ENCODE measurements around the gene FAM136A.
"Not testable (repeated sequence)": the region's sequence is repeated elsewhere in the genome, so short reads cannot be mapped to it uniquely, and the experiment has no call there.

FAM136A gene

DNA sequence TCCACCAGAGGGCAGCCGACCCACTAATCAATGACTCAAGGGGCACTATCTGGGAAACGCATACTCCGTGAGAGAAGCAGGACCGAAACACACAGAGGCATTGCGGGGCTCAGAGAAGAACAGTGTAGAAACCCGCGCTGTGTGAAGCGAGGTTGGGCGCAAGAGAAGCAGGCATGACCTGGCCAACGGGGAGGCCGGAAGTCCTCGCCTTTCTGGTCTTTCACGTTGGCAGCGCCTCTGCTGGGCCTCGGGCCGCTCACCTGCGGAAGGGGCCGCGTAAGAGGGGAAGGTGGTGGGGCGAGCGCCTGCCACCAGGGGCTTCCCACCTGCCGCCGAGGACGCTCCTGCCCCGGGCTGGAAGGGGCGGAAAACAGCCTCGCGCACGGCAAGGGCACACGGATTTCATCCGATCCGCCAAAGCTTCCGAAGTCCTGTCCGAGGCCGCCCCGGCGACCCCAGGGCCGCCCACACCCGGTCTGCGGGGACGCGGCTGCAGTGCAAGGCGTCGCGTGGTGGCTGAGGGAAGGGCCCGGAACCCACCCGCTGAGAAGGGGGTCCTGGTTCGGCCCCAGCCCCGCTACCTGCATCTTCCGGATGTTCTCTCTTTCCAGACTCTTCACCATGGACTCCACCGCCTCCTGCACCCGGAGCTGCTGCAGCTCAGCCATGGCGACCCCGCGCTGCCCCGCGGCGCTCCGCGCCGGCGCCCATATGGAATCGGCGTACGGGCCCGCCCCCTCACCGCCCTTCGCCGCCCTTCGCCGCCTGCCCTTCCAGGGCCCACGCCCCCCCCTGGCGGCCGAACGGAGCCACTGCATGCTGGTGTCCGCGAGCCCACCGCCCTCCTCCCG is at the start of gene FAM136A:
FAM136A (minus strand) TSS at position 724 of the 851 bp plus-strand sequence; CDS start at position 668, 56 bp downstream.
- peak; percentile 72 for DNase-seq (ENCODE audit: low spot score)

DNA sequence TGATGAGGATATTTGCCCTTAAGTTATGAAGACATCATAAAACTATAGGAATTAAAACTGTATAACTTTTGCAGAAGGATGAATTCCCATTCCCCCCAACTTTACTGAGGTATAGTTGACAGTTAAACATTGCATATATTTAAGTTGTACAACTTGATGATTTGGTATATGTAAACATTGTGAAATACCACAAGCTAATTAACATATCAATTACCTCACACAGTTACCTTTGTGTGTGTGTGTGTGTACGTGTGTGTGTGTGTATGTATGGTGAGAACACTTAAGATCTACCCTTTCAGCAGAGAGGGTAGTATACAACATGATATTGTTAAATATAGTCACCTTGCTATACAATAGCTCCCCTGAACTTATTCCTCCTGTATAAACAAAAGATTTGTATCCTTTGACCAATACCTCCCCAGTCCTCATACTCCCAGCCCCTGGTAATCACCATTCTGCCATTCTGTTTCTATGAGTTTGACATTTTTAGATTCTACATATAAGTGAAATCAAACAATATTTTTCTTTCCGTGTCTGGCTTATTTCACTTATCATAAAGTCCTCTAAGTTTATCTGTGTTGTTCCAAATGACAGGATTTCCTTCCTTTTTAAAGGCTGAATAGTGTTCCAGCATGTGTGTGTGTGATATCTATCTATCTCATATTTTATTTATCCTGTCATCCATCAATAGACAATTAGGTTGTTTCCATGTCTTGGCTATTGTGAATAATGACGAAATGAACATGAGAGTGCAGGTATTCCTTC is 48.2 kb upstream of the FAM136A start:
- no peak for DNase-seq (ENCODE audit: low spot score)

DNA sequence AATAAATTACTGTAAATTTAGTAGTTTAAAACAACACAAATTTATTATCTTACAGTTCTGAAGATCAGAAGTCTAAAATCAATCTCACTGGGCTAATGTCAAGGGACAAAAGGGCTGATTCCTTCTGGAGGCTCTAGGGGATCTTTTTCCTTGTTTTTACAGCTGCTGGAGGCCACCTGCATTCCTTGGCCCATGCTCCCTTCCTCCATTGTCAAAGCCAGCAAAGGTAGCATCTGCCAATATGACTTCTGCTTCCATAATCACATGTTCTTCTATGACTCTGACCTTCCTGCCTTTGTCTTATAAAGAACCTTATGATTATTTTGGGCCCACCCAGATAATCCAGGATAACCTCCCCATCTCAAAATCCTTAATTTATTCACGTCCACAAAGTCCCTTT is 46.0 kb upstream of the FAM136A start:
- no peak for DNase-seq (ENCODE audit: low spot score)

DNA sequence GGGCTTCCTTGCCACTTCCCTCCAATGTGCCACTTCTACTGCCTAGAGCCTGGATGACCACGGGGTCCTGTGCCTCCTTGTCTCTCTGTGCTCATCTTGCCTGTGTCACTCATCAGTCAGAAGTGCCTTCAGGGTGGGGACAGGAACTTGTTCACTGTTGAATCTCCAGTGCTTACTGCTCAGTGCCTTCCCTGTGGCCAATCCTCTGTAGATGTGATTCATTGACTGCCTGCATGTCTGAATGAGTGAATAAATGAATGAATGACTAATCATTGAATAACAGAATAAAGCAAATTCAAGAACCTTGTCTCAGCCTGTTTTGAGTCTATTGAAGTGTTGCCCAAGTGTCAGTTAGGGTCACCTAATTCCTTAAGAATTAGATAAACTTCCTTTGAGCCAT is 42.3 kb upstream of the FAM136A start:
- peak; percentile 67 for DNase-seq (ENCODE audit: low spot score)

DNA sequence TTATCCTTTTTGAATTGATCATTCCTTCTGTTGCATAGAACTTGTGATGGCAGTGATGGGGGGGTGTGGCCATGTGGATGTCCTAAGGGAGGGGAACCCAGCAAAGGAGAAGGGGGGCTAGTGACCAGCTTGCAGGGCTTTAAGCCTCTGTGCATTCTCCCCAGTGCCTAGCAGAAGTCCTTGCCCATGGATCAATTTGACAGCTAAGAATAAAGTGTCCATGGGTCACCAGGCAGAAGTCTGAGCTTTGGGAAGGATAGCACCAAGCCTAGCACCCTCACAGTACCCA is 39.6 kb upstream of the FAM136A start:
- no peak for DNase-seq (ENCODE audit: low spot score)

DNA sequence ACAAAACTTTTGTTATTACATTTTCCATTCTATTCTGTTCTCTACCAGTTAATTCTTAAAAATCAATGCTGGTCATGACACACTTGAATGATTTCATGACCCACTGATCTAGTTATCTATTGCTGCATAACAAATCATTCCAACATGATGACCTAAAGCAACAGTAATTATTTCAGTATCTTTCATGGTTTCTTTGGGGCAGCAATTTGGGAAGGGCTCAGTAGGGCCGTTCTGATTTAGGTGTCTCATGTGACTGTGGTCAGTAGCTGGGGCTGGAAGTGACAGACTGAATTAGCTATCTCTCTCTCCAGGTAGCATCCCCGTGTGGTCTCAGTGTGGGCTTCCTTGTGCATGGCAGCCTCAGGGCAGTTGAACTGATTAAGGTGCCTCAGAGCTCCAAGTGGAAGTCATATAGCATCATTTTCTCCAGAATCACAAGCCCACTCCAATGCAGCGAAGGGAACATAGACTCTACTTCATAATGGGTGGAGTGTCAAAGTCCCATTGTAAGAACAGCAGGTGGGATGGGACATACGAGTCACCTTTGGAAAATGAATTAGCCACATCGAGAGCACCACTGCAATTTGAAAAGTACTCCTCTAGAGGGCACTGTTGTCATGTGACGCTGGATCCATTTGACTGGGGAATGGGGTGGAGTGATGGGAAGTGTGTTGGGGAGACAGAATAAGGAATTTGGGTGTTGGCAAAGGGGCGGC is 39.1 kb upstream of the FAM136A start:
- DNase-seq (ENCODE audit: low spot score) = peak; percentile 55

DNA sequence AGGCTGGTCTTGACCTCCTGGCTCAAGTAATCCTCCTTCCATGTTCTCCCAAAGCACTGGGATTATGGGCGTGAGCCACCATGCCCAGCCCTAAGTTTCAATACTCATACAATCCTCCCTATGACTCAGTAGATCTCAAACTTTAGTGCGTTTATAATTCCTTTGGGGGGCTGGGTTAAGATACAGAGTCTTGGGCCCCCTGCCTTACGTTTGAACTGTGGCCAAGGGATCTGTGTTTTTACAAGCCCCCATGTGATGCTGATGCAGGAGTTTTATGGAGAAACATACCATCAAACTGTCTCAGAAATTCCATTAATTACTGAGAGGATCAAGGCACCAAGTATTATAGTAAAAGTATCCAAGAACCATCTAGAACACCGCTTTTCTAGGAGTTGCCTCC is 38.2 kb upstream of the FAM136A start:
- DNase-seq (ENCODE audit: low spot score) = no peak

DNA sequence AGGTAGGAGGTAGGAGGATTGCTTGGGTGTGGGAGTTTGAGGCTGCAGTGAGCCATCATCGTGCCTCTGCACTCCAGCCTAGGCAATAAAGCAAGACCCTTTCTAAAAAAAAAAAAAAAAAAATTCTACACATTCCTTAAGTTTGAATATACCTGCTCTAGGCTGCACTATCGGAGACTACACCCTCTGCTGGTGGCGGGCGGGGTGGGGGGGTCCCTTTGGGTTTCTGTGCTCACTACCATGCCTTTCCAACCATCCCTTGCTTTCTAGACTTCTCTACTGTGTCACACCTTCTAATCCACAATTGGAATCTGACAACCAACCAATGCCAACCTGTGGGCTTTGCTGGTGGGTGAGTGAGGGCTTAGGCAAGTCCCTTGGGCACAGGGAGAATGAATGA is 34.7 kb upstream of the FAM136A start:
- DNase-seq (ENCODE audit: low spot score) = no peak

DNA sequence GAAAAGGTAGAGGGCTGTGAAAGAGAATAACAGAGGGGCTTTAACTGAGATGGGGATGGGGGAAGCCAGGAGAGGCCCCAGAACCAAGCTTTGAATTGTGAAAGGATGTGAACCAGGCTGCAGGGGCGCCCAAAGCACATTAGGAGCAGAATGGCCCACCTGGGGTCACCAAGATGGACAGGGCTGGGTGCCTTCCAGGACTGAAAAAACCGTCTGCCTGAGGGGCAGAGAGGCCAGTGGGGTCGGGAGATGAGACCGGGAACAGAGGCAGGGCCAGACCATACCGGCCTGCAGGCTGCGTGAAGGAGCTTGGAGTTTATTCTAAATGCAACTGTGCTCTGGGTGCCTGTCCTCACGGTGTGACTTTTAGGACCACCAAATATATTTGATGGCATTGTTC is 29.1 kb upstream of the FAM136A start:
- DNase-seq (ENCODE audit: low spot score) = no peak

DNA sequence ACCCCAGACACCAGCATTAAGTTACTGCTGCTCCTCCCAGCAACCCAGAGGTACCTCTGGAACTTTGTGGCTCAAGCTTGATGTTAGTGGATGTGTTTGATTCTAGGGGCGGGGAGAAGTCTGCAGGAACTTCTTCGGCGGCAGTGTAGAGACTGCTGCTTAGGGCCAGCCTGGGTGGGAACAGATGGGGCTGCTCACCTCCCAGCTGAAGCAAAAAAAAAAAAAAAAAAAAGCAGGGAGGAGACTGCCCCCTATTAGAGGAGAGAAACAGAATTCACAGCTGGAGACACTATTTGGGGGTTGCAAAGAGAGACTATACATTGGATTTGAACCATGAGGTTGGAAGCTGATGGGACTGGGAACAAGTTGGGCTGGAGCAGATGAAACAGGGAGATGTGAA is 28.6 kb upstream of the FAM136A start:
- no peak for DNase-seq (ENCODE audit: low spot score)

DNA sequence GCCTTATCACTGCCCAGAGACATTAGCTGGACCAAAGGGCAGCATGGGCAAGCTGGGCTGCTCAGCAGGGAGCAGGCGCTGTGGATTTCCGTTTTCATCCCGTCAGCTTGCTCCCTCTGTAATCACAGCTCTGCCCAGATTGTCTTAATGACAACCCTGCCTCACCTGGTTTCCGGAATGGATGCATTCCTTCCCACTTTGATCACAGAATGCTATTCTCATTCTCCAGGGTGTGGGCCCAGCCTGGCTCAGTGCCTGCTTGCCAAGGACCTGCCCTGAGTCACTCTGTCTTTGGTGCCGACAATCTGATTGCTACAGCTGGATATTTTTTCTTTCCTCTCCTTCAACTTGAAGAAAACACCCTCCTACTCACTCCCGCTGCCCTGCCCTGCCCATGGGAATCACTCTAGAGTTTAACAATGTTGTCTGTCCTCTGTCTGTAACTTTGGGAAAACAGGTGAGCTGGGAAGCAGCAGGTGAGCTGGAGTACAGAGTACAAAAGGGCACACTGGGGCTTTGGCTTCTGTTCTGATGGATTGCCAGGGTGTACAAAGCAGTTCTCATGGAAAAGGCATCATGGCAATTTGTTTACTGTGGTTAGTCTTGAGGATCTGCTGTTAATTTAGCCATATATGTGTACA is 27.2 kb upstream of the FAM136A start:
- DNase-seq (ENCODE audit: low spot score) = no peak

DNA sequence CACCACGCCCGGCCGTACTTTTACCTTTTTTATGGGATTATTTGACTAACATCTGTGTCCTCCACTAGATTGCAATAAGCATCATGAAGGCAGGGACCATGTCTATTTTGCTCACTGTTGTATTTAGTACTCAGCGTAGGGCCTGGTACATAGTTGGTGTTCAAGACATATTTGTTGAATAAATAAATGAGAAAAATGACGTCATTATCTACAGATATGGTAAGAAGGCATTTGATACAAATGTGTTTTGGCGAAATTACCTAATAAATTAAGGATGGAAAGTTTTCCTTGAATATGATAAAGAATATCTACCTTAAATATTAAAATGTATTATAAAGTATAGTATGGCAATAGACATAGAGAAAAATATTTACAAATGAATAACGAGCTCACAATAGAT is 24.0 kb upstream of the FAM136A start:
- DNase-seq (ENCODE audit: low spot score) = no peak

DNA sequence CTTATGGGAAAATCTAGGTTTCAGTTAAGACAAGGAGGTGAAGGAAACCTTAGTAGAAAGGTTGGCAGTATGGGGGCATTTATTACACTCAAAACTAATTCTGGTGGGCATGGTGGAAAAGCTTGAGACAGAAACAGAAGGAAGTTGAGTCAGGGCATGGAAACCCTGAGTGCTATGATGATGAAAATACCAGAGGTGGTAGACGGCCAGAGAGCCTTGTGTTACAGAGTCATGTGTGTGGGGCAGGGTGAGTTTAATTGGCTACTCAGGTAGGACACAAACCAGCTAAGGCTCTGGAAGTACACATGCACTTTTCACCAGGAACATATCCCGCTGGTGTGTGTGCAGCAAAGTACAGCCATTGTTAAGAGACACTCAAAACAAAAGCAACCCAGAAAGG is 20.7 kb upstream of the FAM136A start:
- no peak for DNase-seq (ENCODE audit: low spot score)

DNA sequence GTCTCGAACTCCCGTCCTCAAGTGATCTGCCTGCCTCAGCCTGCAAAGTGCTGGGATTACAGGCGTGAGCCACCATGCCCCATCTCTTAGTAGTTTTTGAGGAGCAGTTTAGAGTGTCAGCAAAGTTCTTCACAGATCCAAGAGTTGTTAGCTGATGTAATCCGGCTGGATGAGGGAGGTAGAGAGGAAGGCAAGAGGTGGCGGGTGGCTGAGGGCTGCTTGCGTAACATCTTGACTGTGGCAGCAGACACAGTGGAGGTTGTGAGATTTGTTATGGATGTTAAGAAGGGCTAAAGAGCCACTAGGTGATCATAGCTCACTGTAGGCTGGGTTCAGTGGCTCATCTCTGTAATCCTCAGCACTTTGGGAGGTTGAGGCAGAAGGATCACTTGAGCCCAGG is 19.5 kb upstream of the FAM136A start:
- no peak for DNase-seq (ENCODE audit: low spot score)

DNA sequence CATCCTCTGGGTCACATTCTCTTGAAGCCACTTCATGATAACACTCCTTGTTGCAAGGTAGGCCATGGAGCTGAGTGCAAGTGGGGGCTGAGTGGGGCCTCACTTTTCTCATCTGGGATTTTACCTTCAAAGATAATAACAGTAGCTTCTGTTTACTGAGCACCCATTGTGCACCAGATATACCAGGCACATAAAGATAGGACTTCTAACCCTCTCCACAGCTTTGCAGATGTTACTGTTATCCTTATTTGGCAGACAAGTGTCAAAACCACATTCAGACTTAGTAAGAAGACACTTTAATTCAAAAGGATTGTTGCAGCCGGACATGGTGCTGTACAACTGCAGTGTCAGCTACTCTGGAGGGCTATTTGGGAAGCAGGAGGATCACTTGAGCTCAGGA is 12.8 kb upstream of the FAM136A start:
- DNase-seq (ENCODE audit: low spot score) = no peak

DNA sequence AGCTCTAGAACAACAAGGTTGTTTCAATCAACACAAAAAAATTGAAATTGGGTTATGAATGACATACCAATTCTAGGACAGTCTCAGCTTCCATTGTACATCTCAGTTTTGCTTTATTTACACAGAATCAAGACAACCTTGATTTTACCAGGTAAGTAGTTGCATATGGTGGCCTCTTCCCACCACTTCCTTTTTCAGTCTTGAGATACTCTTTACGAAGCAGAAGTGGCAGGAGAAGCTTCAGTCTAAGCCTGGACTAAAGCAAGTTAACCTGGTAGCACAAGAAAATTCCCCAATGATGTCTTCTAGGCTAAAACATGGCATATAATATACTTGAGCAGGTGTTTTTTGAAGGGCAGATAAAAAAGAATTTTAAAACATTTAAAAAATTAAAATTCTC is 10.7 kb upstream of the FAM136A start:
- no peak for DNase-seq (ENCODE audit: low spot score)

DNA sequence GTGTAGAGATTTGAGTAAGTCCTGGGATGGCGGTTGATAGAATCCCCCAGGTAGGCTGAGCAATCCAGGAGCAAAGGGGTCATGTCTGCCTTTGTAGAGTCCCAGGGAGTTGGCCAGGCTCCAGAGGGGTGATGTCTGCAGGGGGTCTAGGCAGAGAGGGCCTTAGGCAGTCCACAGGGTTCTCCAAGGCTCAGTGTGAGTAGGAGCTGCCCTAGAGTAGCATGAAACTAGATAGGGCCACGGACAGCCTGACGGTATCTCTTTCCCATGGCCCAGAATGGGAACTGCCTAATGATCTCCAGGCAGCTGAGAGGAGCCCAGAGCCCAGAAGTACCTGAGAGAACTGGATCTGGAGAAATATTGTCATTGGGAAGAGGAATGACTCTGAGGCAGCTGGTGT is 9.0 kb upstream of the FAM136A start:
- DNase-seq (ENCODE audit: low spot score) = no peak

DNA sequence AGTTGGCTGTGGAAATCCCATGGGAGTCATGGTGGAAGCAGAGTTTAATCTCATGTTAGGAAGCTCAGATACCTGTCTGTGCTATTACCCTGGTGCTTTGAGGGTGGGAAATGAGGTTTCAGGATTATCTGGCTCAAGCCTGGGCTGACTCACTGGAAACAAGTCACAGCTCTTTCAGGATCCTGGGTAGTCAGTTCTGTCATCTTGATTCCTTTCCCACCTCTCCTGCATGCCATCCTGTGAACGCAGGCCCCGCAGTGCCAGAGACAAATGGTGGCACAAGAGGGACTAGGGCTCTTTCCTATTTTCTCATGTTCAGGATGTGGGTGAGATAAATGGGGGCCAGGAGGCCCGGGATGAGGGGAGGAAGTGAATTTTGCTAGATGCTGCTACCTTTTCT is 3.7 kb upstream of the FAM136A start:
- no peak for DNase-seq (ENCODE audit: low spot score)

DNA sequence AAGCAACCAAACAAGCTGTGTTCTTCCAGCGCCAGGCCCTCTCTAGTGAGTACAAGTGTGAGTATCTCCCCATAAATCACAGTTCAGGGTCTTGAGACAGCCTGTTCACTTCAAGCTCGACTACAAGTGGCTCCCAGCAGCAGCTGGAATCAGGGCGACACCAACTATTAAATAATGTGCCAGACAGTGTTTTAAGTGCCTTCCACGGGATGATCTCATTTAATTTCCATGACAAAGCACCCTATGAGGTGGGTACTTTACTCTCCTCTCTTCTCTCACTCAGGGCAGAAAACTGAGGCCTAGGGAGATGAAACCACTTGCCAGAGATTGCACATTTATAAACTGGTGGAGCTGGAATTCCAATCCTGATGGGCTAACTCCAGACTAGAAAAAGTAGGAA is 2.6 kb upstream of the FAM136A start:
- no peak for DNase-seq (ENCODE audit: low spot score)

DNA sequence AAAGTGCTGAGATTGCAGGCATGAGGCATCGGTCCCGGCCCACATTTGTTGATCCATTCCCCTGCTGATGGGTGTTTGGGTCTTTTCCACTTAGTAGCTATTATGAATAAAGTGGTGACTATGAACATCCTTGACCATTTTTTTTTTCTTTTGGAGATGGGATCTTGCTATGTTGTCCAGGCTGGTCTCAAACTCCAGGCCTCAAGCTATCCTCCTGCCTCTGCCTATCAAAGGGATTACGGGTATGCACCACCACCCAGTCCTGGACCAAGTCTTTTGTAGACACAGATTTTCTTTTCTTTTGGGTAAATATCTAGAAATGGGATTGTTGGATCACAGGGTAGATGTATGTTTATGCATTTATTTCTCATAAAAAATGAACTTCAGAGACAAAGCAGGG is 1.3 kb upstream of the FAM136A start:
- DNase-seq (ENCODE audit: low spot score) = no peak

DNA sequence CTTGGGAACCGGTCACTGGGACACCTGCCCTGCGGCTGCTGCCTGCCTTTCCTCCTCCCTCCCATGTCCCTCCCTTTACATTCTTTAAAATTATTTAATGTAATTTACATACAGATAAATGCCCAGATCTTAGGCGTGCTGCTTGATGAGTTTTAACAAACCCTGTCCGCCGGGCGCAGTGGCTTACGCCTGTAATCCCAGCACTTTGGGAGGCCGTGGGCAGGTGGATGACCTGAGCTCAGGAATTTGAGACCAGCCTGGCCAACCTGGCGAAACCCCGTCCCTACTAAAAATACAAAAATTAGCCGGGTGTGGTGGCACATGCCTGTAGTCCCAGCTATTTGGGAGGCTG is 304 bp upstream of the FAM136A start:
- DNase-seq (ENCODE audit: low spot score) = not testable (repeated sequence)

DNA sequence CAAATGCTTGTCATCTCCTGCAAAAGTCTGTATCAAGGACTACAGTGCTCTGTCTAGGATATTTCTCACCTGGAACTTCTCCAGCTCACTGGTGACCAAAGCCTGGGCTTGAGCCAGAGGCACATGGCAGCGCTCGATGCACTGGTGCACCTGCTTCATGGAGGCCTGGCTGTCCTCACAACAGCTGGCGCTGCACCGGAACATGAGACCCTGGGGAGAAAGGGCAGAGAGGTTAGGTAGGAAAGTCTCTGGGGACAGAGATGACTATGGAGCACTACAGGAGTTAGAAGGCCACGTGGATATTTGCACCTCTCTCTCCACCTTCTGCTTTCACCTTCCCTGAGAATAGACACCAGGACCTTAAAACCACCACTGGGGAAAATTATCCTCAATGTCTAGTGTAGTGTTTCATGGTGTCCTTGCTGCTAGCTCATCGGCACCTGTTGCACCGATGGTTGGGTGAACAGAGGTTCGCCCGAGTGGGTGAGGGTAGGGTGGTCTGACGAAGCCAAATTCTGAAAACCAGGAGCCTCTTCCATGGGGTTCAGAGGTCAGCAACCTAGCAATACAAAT is 1.0 kb downstream of the FAM136A start:
- no peak for DNase-seq (ENCODE audit: low spot score)

All from kidney capillary endothelial cell (primary cell).